ENCODE data around the gene SP140. TPM values are rescaled to one million over a fixed set of nuclear protein-coding genes. Genes with fewer than 3 reads are reported as not detected.

The SP140 gene
- total RNA-seq, 4 donors from 2014 or later = 0.47 to 2.7 (median 1.8) TPM

DNA sequence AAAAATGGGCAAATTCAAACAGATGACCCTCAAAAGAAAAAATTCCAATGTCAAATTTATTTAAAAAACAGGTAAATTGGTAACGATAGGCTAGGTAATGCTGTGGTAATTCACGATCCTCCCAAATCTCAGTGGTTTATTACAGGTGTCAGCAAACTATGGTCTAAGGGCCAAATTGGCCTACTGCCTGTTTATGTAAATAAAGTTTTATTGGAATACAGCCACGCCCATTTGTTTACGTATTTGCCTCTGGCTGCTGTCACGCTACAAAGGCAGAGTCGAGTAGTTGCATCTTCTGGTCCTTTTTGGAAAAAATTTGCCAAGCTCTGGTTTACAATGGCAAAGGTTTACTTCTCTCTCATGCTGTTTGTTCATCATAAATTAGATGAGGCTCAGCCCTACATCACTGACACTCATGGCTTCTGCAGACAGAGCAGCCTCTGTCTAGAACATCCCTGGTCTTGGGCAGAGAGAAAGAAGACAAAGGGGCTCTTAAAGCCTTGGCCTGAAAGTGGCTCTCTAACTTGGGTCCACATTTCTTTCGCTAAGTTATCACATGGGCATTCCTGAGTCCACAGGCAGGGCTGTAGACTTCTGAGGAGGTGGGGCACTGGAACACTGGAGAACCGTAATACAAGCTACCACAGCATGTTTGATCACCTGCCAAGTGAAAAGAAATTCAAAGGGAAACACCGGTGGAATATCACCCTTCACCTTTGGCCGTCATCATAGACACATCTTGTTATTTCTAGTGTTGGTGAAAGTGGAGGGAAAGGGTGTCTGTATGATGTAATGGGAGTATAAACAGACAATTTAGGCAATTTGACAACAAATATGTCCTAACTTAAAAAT lies 40.6 kb upstream of the SP140 start:
- no peaks in the 10 kb centered on the region for H3K9me3 ChIP-seq
- TF ChIP-seq POLR2A (IDR thresholded peaks at IDR 0.05) (no peak), EP300 (IDR thresholded peaks at IDR 0.05) (no peak), POLR2AphosphoS5 (IDR thresholded peaks at IDR 0.05) (no peak)
- H3K4me1 ChIP-seq = no peaks in the 10 kb centered on the region
- peaks cover 37% of the 10 kb centered on the region for H3K36me3 ChIP-seq
- no peaks in the 10 kb centered on the region for H3K27me3 ChIP-seq
- no peak overlapping the region for H3K4me3 ChIP-seq
- WGBS = 58% methylated on average over 10 of the region's 10 CpGs
- DNase-seq (ENCODE audit: low spot score in 2 of 2) = no peak
- H3K27ac ChIP-seq = no peak overlapping the region

DNA sequence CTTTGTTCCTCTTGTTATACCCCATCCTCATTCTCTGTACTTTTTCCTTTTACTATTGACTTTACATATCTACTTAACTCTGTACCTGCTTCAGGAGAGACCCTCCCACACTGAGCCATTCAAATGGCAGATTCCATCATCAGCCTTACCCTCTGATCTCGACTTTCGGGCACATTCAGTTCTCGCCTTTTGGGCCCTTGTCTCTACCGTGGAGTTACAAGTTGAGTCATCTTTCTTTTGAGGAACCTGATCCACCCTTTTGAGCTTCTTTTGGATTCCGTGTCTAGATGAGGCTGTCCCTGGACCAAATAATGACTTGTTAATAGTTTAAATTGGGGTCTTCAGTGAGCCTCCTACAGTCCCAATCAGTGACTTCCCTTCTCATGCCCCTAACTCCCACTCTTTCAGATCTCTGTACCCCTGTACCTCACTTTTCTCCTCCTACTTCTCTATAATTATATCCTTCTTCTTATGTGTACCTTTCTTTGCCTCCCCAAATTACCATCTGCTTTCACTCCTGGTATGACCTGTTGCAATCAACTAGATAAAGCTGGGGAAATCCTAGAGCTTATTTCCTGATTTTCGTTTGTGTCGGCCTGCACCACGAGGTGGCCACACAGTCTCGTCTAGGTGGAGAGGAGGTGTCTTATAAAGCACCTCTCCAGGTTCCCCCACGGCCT lies 23.0 kb upstream of the SP140 start:
- Histone ChIP-seq H3K9me3 (no peaks in the 10 kb centered on the region), H3K27ac (no peak overlapping the region), H3K27me3 (no peaks in the 10 kb centered on the region), H3K4me3 (no peak overlapping the region), H3K36me3 (peaks cover 96% of the 10 kb centered on the region), H3K4me1 (no peaks in the 10 kb centered on the region)
- DNase-seq (ENCODE audit: low spot score in 2 of 2) = no peak
- WGBS = 94% methylated on average over 10 of the region's 10 CpGs
- TF ChIP-seq POLR2AphosphoS5 (IDR thresholded peaks at IDR 0.05) = no peak

DNA sequence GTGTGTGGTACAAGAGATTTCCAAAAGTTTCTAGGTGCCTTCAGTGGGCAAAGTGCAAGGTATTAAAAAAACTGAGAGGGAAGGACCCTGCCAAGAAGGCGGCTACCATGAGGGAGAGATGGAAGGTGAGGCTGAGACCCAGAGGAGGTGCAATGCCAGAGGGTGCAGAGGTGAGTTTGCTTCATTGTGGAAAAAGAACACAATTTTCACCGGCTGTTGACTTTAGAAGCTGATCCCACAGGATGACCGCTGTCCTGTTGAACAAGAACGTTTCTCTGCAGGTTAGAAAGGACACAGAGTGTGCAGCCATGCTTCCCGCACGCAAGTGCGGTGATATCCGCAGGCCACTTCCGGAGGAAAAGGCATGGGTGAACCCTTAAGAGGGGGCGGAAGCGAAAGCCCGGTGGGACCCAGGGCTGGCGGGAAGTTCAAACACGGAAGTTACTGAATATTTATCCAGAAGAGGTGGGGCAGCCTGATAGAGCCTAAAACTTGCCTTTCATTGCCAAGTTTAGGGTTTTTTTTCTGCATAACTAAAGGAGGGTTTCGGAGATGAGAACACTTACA lies 22.3 kb upstream of the SP140 start:
- WGBS = 95% methylated on average over 15 of the region's 15 CpGs
- TF ChIP-seq, protein P1, sequence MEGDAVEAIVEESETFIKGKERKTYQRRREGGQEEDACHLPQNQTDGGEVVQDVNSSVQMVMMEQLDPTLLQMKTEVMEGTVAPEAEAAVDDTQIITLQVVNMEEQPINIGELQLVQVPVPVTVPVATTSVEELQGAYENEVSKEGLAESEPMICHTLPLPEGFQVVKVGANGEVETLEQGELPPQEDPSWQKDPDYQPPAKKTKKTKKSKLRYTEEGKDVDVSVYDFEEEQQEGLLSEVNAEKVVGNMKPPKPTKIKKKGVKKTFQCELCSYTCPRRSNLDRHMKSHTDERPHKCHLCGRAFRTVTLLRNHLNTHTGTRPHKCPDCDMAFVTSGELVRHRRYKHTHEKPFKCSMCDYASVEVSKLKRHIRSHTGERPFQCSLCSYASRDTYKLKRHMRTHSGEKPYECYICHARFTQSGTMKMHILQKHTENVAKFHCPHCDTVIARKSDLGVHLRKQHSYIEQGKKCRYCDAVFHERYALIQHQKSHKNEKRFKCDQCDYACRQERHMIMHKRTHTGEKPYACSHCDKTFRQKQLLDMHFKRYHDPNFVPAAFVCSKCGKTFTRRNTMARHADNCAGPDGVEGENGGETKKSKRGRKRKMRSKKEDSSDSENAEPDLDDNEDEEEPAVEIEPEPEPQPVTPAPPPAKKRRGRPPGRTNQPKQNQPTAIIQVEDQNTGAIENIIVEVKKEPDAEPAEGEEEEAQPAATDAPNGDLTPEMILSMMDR (IDR thresholded peaks at IDR 0.05) = no peak
- no peak for TF ChIP-seq POLR2A (IDR thresholded peaks at IDR 0.05)
- TF ChIP-seq POLR2AphosphoS5 (IDR thresholded peaks at IDR 0.05) = no peak
- no peak for TF ChIP-seq EP300 (IDR thresholded peaks at IDR 0.05)

DNA sequence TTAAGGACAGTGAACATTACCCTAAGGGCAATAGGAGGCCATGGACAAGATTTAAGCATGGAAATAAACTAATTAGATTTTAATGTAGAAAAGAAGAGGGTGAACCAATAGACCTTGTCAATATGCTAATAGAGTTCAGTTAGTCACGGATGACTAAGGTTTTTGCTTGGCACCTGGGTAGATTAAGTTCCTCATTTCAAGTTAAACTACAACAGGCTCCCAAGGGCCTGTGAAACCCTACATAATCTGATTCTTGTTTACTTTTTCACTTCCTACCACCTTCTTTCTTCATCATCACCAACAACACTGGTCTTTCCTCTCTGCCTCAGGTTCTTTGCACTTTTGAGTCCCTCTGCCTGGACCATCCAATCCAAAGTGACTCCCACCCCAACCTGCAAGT lies 20.5 kb upstream of the SP140 start:
- DNase-seq (ENCODE audit: low spot score in 2 of 2) = no peak
- no peaks in the 10 kb centered on the region for H3K9me3 ChIP-seq
- peaks cover 96% of the 10 kb centered on the region for H3K36me3 ChIP-seq
- H3K4me3 ChIP-seq = no peak overlapping the region
- H3K27me3 ChIP-seq = no peaks in the 10 kb centered on the region
- H3K27ac ChIP-seq = no peak overlapping the region
- 86% methylated on average over 1 of the region's 1 CpG for WGBS
- no peaks in the 10 kb centered on the region for H3K4me1 ChIP-seq
- no peak for TF ChIP-seq POLR2AphosphoS5 (IDR thresholded peaks at IDR 0.05)

More for the DNA sequence above, 22.3 kb upstream of the SP140 start:
- Histone ChIP-seq H3K4me1 (no peaks in the 10 kb centered on the region), H3K36me3 (peaks cover 96% of the 10 kb centered on the region), H3K4me3 (no peak overlapping the region), H3K27me3 (no peaks in the 10 kb centered on the region), H3K27ac (no peak overlapping the region), H3K9me3 (no peaks in the 10 kb centered on the region)
- no peak for DNase-seq (ENCODE audit: low spot score in 2 of 2)

DNA sequence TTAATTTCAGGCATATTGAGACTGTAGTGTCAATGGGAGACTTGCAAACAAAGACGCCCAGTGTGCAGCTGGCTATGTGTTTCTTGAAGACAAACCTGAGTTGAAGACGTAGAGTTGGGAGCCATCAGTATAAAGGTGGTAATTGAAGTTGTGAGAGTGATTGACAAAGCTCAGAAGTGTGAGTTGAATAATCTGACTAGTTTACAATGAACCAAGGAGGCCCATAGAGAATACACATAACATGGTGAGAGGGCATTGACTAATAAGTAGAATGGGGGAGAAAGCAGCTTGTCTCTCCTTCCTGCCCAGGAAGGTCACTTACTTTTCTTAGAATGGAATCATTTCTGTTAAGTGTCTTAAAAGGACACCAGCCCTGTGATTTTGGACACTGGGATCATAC lies 19.8 kb upstream of the SP140 start:
- no peaks in the 10 kb centered on the region for H3K27me3 ChIP-seq
- no peak overlapping the region for H3K4me3 ChIP-seq
- H3K27ac ChIP-seq = no peak overlapping the region
- DNase-seq (ENCODE audit: low spot score in 2 of 2) = no peak
- H3K4me1 ChIP-seq = no peaks in the 10 kb centered on the region
- H3K36me3 ChIP-seq = peaks cover 96% of the 10 kb centered on the region
- no peaks in the 10 kb centered on the region for H3K9me3 ChIP-seq
- TF ChIP-seq EP300 (IDR thresholded peaks at IDR 0.05) (no peak), POLR2A (IDR thresholded peaks at IDR 0.05) (no peak), POLR2AphosphoS5 (IDR thresholded peaks at IDR 0.05) (no peak)
- TF ChIP-seq, protein P1 (IDR thresholded peaks at IDR 0.05) = no peak
- 95% methylated on average over 2 of the region's 2 CpGs for WGBS

DNA sequence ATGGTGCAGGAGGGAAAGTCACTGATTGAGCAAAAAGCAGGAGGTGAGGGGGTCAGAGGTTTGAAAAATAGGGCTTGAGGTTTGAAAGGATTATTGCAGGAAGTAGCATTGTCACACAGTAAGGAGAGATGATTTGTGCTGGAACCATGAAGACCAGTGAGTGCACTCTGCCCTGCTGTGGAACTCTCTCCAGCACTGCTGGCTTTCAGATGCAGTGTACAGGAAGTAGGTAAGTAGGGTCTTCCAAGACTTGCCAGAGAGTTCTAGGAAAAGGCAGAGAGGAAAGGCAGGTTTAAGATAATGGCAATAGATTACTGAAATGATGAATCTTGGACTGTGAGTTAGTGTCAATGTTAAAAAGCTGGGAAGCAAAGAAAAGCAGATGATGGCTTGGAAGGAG lies 17.0 kb upstream of the SP140 start:
- no peak overlapping the region for H3K4me3 ChIP-seq
- no peaks in the 10 kb centered on the region for H3K27me3 ChIP-seq
- no peak for DNase-seq (ENCODE audit: low spot score in 2 of 2)
- H3K27ac ChIP-seq = no peak overlapping the region
- no peaks in the 10 kb centered on the region for H3K4me1 ChIP-seq
- TF ChIP-seq EP300 (IDR thresholded peaks at IDR 0.05) = no peak
- no peak for TF ChIP-seq POLR2AphosphoS5 (IDR thresholded peaks at IDR 0.05)
- no peaks in the 10 kb centered on the region for H3K9me3 ChIP-seq
- H3K36me3 ChIP-seq = peaks cover 97% of the 10 kb centered on the region

DNA sequence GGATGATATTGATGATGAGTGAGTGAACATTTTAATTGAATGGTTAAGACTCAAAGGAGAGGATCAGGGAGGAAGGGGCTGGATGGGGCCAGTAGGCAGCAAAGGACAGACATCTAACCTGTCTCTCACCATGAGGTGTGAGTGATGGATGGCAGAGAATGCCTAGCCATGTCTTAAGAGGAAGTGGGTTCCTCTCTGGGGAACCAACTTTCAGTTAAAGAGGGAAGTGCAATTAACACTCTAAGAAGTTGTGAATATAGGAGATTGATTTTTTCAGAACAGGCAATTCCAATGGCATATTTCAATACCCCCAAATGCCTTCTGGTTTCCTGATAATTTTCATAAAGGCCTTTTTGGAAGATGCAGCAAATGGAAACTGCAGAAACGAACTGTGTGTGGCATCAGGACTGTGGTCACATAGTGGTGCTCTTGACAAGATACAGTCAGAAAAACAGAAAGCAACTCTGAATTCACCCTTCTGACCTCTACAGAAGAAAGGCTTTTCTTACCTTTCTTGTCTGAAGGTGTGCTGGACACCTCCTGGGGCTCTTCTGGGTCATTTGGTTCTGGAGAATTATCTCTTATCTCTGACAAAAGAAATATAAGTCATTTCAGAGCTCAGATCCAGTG lies 16.0 kb upstream of the SP140 start:
- 75% methylated on average over 1 of the region's 1 CpG for WGBS
- Histone ChIP-seq H3K36me3 (peaks cover 99% of the 10 kb centered on the region), H3K4me3 (no peak overlapping the region), H3K27ac (no peak overlapping the region), H3K4me1 (no peaks in the 10 kb centered on the region), H3K9me3 (no peaks in the 10 kb centered on the region), H3K27me3 (no peaks in the 10 kb centered on the region)
- no peak for TF ChIP-seq EP300 (IDR thresholded peaks at IDR 0.05)
- TF ChIP-seq POLR2A (IDR thresholded peaks at IDR 0.05) = no peak
- no peak for TF ChIP-seq POLR2AphosphoS5 (IDR thresholded peaks at IDR 0.05)
- TF ChIP-seq, protein P1 (IDR thresholded peaks at IDR 0.05) = no peak
- no peak for DNase-seq (ENCODE audit: low spot score in 2 of 2)

All from suprapubic skin (tissue), 4 donors.